GM19324 (cell line): ENCODE data around the gene TIMM10.

Experiments used
- ATAC-seq: cut with Tn5 transposase; IDR thresholded peaks from one replicate; pipeline ENCODE4 v1.9.1; 2021; ENCODE audit warnings: mild to moderate bottlenecking, moderate library complexity; ENCODE audit not compliant: unreplicated experiment, low FRiP score

TIMM10 gene

DNA sequence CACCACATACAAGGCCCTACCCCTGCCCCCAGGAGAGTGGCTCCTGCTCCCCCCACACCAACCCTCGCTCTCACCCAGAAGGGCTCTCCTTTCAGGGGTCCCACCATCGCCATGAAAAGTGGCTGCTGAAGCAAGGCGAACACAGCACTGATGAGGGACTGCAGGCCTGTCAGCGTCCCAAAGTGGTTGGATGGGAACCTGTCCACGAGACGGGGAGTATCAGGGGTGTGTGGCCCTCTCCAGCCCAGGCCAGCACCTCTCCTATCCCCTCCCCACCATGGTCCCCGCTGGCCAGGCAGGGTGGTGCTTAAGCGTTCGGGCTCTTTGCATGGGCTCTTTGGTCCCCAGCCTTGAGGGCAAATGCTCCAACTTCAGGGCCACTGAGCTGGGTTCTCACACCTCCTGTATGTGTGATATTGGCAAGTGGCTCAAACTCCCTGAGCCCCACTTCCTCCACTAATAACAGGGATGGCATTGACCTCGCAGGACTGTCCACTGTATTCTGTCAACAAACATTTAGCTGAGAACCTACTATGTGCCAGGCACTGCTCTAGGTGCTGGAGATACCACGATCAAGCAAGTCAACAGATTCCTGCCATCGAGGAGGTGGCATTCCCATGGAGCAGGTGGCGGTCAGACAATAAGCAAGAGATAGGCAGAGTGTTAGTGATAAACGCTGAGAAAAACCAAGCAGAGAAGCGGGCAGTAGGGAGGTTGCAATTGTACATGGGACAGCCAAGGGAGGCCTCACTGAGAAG, 43.4 kb downstream of the TIMM10 start:
- ATAC-seq, result no peak

DNA sequence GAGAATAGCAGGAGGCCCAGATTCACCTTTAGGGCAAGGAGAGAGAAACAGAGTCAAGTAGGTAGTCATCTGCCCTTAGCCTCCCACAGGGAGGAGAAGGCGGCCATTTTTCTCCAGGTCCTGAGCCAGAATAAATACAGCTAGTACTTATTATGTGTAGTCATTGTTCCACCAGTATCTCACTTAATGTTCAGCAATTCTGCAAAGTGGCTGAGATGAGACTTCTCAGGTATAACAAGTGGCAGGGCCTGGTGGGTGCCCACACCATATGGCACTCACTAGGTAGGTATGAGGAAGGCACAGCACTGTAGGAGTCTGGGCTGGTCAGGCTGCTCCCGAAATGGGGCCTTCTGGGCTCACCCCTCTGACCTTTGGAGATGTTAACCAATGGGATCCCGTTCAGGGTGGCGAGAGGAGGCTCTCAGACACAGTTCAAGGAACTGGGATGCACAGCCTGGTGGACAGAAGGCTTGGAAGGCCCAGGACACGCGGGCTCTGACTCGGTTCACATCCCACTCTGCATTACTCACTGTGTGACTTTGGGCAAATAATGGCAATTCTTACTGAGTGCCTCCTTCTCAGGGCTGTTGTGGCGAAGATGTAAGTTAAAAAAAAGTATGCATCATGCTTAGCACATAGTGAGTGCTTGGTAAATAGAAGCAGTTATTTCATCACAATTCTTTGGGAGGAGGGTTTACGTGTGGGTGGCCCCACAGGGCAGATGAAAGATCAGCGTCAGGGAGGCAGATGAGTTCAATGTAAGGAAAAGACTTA, 45.1 kb downstream of the TIMM10 start:
- no peak for ATAC-seq

DNA sequence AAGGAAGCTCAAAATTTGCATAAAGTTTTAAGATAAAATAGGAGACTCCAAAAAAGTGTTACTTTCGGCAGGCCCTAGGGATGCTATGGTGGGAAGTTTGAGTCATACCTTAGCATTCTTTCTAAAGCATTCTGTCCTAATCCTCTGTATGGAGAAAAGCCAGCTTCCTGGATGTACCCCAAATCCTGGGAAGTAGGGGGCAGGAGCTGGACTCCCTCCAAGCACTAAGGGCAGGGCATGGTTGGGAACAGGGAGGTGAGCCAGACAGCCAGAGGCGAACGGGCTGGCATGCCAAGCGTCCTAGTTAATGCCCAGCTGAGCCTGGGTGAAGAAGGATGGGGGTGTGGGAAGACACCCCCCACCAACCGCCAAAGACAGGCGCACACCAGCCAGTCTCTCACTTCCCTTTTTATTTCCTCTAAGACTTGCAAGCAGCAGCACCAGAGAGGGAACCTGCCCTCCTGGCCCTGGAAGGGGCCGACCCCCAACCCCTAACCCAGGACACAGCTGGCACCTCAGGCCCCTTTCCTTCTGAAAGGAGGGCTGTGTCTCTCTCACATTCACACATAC, 46.3 kb downstream of the TIMM10 start:
- ATAC-seq, result peak; percentile 49

DNA sequence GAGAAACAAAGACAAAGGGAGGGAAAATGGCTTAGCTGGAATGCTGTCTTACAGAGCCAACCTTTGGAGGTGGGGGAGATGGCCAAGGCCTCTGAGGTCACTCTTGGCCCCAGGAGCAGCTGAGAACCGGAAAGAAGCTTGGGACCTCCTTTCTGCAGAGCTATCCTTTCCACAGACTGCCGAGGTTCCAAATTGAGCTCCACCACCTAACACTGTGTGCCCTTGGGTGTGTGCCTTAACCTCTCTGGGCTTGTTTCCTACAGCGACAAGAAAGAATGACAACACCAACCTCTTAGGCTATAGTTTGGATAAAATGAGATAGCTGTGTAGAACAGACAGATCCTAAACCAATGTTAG, 47.0 kb downstream of the TIMM10 start:
- ATAC-seq, result no peak

DNA sequence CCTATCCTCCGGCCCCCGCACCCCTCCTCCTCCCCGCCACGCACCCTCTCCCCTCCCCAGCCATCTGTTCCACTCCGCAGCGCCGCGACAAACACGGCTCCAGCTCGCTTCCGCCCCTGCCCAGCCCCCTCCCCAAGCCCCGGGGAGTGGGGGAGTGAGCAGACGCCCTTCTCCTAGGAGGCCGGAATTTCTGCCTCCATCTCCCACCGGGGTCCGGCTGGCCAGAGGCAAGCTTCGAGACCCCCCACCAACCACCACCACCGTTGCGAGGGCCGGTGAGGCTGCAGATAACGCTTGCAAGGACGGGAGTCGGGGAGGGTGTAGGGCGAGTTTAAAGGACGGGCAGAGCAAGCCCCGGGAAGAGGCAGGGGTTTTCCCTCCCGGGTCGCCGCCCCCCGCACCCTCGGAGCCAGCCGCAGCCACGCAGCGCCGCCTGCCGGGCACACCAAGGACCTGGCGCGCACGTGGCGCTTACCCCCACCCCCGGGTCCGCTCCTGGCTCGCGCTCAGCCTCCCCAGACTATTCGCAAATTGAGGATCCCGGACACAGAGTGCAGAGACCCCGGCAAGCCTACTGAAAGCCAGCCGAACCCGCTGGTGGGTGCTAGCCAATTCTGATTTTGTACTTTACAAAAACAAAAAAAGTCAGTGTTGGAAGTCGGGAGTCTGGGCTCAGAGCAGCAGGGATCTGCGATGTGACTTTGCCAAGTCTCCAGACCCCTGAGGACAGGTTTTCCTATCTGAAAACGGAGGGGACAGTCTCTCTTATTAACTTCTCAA, 47.6 kb downstream of the TIMM10 start:
- ATAC-seq, result no peak

DNA sequence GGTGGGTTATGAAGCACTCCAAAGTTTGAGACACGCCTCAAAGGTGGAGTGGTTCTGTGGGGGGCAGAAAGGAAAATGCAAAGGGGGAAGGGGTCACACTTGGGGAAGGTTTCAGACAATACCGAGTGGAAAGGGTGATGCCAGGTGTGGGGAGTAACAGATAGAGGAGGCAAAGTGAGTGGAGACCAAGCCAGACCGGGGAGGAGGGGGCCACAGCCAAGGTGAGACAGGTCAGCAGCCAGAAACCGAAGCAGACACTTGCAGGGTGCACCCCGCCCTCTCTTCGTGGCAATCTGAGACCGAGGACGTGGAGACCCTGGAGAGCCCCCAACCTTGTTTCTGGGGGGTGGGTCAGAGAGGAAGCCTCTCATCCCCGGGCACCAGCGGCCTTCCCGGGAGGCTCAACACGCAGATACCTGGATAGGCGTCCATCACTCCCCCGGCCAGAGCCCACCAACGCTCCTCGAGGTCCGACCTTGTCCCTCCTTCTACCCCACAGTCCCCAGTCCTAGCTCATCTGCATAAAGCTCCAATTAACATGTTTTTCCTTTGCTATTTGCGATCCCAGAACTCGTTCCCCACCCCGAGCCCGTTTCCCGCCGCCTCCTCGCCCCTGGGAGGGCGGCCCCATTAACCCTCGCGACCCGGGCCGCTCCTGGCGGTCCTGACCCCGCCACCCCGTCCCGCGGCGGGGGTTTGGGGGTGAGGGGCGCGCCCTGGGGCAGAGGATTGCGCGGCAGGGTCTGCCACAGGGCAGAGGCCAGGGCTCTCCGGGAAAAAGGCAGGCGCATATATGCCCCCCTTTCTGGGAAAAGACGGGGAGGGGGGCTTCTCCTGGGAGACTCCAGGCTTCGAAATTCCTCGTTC, 48.4 kb downstream of the TIMM10 start:
- no peak for ATAC-seq

DNA sequence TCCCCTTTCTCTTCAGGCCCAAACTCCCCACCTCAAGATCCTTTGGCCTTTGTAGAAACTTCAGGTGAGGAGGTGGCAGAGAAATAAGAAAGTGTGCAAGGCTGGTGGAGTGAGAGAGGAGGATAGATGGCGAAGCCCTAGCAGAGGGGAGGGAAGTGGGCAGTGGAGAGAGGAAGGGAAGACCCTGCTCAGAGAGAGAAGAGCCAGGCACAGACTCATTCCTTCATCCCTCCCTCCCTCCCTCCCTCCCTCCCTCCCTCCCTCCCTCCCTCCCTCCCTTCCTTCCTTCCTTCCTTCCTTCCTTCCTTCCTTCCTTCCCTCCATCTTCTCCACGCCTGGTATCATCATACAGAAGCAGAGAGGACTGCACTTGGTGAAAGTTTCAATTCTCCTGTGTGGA, 49.2 kb downstream of the TIMM10 start:
- ATAC-seq, result no peak

DNA sequence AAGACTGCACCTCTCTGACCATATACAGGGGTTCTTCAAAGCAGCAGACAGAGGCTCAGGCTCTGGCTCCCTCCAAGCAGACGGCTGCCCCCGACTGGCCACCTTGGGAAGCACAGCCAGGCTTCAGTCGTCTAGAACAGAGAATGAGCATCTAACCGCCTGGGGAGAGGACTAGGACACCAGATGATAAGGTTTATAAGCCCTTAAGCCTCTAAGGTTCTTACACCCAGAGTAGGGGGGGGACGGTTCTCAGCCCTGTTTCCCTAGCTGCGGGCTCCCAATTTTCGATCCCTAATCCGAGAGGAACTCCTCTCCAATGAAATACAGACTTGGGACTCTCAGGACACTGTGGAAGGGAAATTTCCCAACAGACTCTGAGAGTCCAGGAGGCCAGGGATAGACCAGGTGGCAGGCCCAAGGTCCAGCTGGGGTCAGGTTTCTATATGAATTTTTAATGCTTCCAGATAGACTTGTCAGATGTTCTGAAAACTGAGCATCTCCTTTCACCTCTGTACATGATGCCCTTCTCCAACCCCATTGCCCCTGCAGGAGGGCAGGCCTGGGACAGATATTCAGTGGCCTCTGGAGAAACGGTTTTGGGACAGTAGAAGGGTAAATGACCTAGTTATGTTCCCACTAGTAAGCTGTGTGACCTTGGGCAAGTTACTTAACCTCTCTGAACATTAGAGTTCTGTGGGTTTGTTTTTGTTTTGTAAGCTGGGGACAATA, 50.0 kb downstream of the TIMM10 start:
- ATAC-seq, result no peak

DNA sequence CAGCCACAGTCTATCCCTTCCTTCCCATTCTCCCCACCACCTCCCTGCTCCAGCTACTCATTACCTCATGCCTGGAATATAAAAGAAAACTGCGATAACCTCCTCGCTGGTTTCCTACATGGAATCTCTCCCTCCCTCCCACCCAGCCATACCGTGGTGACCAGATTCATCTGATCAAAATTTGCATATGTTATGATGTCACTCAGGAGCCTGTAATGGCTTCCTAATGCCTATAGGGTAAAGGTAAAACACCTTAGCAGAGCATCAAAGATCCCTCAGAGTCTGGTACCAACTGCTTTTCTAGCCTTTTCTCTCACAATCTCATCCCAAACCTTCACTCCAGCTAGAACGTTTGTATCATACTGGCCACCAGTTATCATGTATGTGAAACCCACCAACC, 50.6 kb downstream of the TIMM10 start:
- ATAC-seq, result no peak

DNA sequence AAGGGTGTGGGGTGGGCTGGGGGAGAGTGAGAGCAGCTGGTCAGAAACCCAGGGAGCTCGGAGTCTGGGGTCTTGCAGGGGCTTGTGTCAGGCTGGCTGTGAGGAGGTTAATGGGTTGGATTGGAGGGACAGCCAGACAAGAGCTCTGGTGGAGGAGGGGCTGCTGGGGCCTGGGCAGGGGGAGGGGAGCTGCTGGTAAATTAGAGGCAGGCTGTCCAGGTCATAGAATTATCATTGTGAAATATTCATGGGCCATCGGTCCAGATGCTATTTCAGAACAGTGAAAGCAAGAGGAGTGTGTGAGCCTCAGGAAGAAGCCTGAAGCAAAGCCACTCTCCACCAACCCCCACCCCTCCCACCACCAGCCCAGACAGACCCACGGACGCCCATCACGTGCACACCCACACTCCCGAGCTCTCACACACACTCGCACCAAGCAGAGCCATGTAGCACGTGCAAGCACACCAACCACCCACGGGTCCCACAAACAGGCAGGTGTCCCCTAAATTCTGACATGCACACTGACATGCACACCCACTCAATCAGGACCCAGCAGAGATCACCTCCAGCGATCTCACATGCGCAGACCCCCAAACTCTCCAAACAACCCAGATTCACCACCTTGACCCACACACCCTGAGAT, 51.4 kb downstream of the TIMM10 start:
- no peak for ATAC-seq
